CD4-positive, alpha-beta T cell treated with Interleukin-15 for 1 hour (primary cell): ENCODE data around the gene ADAMTS14.

Experiments
- DNase-seq: peaks from one replicate; pipeline ENCODE4 v3.0.0-alpha.2; 2020

Gene ADAMTS14

GRCh38 chr10:70797840-70798239 lies 125.5 kb downstream of the ADAMTS14 start:
- no peak for DNase-seq

- no peak for DNase-seq
Observed at GRCh38 chr10:70799124-70799523, 126.8 kb downstream of the ADAMTS14 start.

GRCh38 chr10:70801854-70802253 lies 129.5 kb downstream of the ADAMTS14 start:
- no peak for DNase-seq

- DNase-seq = no peak
Observed at GRCh38 chr10:70803775-70804420, 131.6 kb downstream of the ADAMTS14 start.

GRCh38 chr10:70804421-70804808 lies 132.1 kb downstream of the ADAMTS14 start:
- DNase-seq = no peak

- DNase-seq = no peak
Observed at GRCh38 chr10:70805619-70806215, 133.4 kb downstream of the ADAMTS14 start.

GRCh38 chr10:70806841-70807240 lies 134.5 kb downstream of the ADAMTS14 start:
- no peak for DNase-seq

- no peak for DNase-seq
Observed at GRCh38 chr10:70807556-70807955, 135.2 kb downstream of the ADAMTS14 start.

GRCh38 chr10:70809011-70809611 lies 136.8 kb downstream of the ADAMTS14 start:
- no peak for DNase-seq

GRCh38 chr10:70809726-70810125 lies 137.4 kb downstream of the ADAMTS14 start:
- DNase-seq = no peak

GRCh38 chr10:70810967-70811366 lies 138.7 kb downstream of the ADAMTS14 start:
- no peak for DNase-seq

GRCh38 chr10:70811881-70812280 lies 139.6 kb downstream of the ADAMTS14 start:
- DNase-seq = no peak
